Measurements from ENCODE around the gene ACKR1.

The ACKR1 gene

GRCh38 chr1:159204161-159205141, at the start of gene ACKR1:
Gene ACKR1, plus strand, starts transcription at chr1:159204875. Its CDS starts 85 bp downstream, at chr1:159204960.
- no peak within 1 kb of the TSS for H3K4me3 ChIP-seq (ENCODE audit: low read depth, low read length)
- no peak for DNase-seq (ENCODE audit: low read depth)

DNA sequence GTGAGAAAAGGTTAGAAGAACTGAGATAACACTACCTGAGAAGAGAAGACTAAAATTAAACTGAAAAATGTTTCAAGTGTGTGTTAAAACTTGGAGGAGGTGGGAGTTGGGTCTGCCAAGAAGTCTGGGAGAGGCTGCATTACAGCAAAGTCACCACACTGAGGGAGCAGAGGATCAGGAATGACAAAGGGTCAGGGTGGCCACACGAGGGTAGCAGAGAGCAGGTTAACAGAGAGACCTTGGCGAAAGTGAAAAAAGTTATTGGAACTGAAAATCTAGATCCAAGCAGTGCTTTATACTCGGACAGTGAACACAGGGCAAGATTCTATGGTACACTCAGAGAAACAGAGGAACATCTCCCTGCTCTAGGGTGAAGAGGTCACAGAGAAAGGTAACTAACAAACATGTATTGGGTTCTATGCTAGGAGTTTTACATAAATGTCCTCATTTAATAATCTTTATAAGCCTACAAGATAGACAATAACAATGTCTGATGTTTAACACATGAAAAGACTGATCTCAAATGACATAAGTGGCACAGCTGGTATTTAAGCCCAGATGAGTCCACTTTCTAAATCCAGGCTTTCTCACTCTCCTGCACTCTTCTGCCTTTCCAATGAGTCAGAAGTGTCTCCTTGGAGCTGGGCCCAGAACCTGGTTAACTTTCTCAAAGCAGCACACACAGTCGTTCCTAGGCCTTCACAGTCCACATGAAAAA, 43.5 kb upstream of the ACKR1 start:
- peak; percentile 80 for DNase-seq (ENCODE audit: low read depth)
- H3K4me3 ChIP-seq (ENCODE audit: low read depth, low read length) = no peak overlapping the region

DNA sequence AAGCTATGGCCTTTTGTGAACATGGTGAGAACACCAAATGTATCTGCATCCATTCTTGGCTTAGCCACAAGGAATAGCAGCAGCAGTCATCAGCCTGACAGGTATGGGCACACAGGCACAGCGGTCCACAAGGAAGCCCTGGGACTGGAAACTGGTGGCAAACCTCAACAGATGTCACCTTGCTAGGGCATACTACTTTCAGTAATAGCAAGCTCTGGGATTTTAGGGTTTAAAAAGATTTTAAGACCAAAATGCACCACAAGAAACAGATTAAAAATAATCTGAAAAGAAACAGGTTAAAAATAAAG, 43.0 kb upstream of the ACKR1 start:
- H3K4me3 ChIP-seq (ENCODE audit: low read depth, low read length) = no peak overlapping the region
- DNase-seq (ENCODE audit: low read depth) = no peak

DNA sequence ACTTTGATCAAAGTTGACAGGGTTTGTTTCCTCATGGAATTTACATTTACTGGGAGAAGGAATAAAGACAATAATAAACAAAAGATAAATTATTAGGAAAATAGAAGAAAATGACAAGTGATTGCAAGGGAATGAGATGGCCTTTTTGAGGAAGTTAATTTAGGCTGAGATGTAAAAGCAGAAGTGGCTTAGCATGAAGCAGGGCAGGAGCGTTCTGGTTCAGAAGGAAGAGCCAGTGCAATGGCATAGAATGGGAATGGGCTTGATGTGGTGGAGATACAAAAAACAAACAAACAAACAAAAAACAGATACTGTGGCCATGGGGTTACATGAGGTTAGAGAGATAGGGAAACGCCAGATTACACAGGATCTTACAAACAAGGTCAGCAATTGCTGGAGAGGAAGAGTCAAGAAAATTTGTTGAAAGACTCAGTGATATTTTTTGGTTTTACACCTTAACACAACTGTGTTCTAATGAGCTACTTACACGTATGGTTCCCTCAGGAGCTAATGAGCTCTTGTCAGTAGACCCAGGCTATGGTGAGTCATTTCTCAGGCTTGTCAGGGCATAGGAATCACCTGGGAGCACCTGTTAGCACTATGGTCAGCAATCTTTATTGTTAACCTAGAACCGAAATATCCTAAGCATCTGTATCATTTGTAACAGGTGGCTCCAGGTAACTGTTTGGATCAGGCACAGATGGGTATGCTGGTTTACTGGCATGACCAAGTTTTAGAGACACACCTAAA, 42.0 kb upstream of the ACKR1 start:
- DNase-seq (ENCODE audit: low read depth) = no peak
- no peak overlapping the region for H3K4me3 ChIP-seq (ENCODE audit: low read depth, low read length)

- DNase-seq (ENCODE audit: low read depth) = no peak
- no peak overlapping the region for H3K4me3 ChIP-seq (ENCODE audit: low read depth, low read length)
These were observed 41.0 kb upstream of the ACKR1 start for GRCh38 chr1:159163614-159164228.

- no peak for DNase-seq (ENCODE audit: low read depth)
- H3K4me3 ChIP-seq (ENCODE audit: low read depth, low read length) = no peak overlapping the region
These were observed 36.6 kb upstream of the ACKR1 start for GRCh38 chr1:159168043-159168442.

DNA sequence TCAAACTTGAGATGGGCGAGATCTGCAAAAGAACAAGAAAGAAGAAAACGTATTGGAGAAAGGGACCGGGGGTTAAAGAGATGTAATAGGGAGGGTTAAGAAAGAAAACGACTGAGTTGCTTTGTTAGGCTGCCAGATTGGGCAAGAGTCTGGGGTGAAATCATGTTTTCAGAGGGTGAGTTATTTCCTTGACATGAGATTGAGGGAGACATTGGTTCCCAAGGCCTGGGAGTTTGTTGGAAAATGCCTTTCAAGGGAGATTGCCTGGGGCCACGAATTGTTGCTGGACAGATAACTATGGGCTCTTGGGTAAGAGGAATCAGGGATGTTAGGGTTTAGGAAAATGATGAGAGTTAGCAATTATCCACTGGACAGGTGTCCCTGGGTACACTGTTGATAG, 34.0 kb upstream of the ACKR1 start:
- no peak overlapping the region for H3K4me3 ChIP-seq (ENCODE audit: low read depth, low read length)

GRCh38 chr1:159171254-159171687, 33.4 kb upstream of the ACKR1 start, which contains the start of gene CADM3:
Gene CADM3, plus strand, starts transcription at chr1:159171615. Its CDS starts 151 bp downstream, at chr1:159171766.
- DNase-seq (ENCODE audit: low read depth) = no peak
- H3K4me3 ChIP-seq (ENCODE audit: low read depth, low read length) = peak within 1 kb of the TSS; percentile 35

More for the DNA sequence above, 34.0 kb upstream of the ACKR1 start:
- DNase-seq (ENCODE audit: low read depth) = no peak

DNA sequence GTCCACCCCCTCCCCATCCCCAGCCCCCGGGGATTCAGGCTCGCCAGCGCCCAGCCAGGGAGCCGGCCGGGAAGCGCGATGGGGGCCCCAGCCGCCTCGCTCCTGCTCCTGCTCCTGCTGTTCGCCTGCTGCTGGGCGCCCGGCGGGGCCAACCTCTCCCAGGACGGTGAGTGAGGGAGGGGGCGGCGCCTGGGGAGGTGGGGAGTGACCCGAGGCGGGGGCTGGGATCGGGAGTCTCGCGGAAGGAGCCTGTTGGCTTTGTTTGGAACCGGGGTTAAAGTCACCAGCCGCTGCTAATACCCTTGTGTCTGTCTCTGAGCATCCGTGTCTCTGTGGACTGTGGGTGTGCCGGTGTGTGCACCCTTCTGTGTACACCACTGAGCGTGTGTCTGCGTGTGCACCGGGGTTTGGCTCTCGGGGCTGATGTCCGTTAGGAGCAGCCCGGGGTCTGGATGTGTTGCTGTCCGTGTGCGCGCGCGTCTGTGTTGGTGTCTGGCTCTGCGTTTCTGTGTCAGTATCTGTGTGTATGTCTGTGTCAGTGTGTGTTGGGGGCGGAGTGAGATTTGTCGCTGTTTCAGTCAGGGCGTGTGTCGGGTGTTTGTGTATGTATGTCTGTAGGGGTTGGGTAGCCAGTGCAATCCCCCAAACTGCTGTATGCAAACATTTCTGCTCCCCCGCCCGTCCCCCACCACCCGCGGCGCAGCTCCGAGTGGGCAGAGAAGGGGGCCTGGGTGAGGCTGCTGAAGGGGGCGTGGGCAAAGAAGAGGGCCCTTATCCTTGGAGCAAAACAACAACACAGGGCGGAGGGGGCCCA, 32.8 kb upstream of the ACKR1 start:
- peak overlapping the region; percentile 35 for H3K4me3 ChIP-seq (ENCODE audit: low read depth, low read length)
- DNase-seq (ENCODE audit: low read depth) = no peak

- no peak for DNase-seq (ENCODE audit: low read depth)
- H3K4me3 ChIP-seq (ENCODE audit: low read depth, low read length) = peak overlapping the region; percentile 35
These were observed 31.9 kb upstream of the ACKR1 start for GRCh38 chr1:159172614-159173291.

- H3K4me3 ChIP-seq (ENCODE audit: low read depth, low read length) = no peak overlapping the region
- no peak for DNase-seq (ENCODE audit: low read depth)
These were observed 31.4 kb upstream of the ACKR1 start for GRCh38 chr1:159173320-159173719.

DNA sequence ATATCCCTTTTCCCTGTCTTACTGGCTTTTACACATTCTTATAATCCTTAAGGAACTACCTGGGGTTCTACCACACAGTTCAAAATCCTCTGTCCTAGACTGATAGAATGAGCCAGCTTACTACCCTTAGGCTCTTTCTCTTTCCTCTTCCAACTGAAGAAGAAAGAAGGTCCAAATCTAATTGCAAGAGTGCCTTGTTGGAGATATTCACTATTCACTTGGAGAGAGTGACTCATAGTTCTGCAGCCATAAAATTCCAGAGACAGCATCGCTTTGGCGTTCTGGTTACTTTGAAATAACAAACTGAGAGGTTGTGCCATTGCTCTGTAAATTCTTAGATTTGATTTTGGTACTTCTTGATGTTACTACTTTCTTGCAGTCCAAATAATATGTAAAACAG, 29.1 kb upstream of the ACKR1 start:
- H3K4me3 ChIP-seq (ENCODE audit: low read depth, low read length) = no peak overlapping the region
- no peak for DNase-seq (ENCODE audit: low read depth)

GRCh38 chr1:159177272-159177907, 27.3 kb upstream of the ACKR1 start:
- DNase-seq (ENCODE audit: low read depth) = peak; percentile 31
- H3K4me3 ChIP-seq (ENCODE audit: low read depth, low read length) = no peak overlapping the region

DNA sequence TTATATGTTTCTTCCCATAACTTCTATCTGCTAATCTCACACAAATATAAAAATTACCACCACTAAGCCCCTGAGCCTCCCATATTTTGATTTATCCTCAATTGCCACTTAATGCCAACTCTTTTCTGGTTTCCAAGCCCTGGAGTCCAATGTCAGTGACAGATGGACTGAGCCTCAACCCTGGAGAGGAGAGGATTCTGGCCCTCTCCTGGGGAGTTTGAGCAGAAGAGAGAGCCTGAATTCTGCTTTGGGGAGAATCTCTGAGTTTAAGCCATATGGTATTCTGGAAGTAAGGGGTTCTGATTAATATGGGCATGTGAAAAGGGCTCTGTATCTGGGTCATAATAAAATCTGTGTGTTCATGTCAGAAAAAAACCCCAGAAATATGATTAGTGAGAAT, 24.8 kb upstream of the ACKR1 start:
- no peak for DNase-seq (ENCODE audit: low read depth)
- no peak overlapping the region for H3K4me3 ChIP-seq (ENCODE audit: low read depth, low read length)

DNA sequence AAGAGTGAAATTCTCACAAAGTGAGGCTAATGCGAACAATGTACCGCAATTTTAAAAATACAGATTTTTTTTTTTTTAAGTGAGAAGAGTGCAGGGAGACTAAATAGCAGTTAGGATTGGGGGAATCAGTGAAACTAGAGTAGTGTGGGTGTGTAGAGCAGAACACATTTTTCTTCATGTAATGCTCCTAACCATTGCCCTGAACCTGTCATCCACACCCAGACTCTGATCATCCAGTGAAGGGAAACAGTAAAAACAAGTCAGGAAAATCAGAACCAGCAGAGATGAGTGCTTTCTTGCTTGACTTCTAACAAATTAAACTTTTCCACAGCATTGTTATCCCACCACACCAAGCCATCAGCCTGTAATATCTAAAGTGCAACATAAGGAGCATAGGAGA, 24.2 kb upstream of the ACKR1 start:
- DNase-seq (ENCODE audit: low read depth) = no peak
- no peak overlapping the region for H3K4me3 ChIP-seq (ENCODE audit: low read depth, low read length)

DNA sequence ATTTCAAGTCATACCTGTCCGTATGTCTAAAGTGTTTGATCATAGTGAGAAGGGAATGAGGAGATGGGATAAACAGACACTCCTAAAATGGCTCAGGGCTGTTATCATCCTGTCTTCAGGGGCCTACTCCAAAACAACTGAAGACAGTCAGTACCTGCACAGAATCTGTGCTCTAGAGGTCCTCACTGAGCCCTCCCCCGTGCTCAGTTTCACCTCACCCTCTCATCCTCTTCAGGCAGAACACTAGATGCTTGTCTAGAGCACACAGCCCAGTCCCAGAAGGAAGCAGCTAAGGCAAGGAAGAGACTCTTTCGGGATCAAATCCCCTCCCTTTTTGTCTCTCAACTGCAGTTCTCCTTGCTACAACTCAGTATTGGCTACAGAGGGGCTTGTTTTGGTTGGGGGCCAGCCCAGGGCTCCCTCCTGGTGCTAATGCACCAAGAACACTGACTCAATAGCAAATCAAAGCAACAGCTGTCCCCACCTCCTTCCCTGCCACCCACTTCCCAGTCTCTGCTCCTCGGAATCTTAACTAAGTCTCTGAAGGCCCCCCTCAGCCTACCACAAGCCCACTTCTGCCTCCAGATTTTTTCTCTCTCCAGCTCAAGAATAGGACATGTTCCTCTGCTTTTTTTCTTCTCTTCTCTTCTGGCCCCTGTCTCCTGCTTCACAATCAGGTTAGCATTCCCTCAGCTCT, 23.2 kb upstream of the ACKR1 start:
- no peak for DNase-seq (ENCODE audit: low read depth)
- no peak overlapping the region for H3K4me3 ChIP-seq (ENCODE audit: low read depth, low read length)

GRCh38 chr1:159184201-159184600, 20.5 kb upstream of the ACKR1 start:
- H3K4me3 ChIP-seq (ENCODE audit: low read depth, low read length) = no peak overlapping the region
- no peak for DNase-seq (ENCODE audit: low read depth)

Data from skeletal muscle cell (primary cell).